Nephron progenitor cell (in vitro differentiated cells): ENCODE results near the gene APBB2.

ENCODE experiments used
- DNase-seq: peaks from one replicate; pipeline ENCODE4 v3.0.0; 2021
- H3K27ac Mint-ChIP-seq: 2 replicates; pipeline ENCODE4 v1.8.0; 2021; ENCODE audit warnings: mild to moderate bottlenecking, moderate library complexity, mixed read lengths
- H3K27me3 Mint-ChIP-seq: 2 replicates; pipeline ENCODE4 v1.8.0; 2021; ENCODE audit warnings: mild to moderate bottlenecking, low read depth, mixed read lengths; ENCODE audit not compliant: poor library complexity
- H3K36me3 Mint-ChIP-seq: 2 replicates; pipeline ENCODE4 v1.8.0; 2021; ENCODE audit warnings: low read depth, mixed read lengths
- H3K4me1 Mint-ChIP-seq: 2 replicates; pipeline ENCODE4 v1.8.0; 2021; ENCODE audit warnings: mixed read lengths
- H3K4me3 Mint-ChIP-seq: 2 replicates; pipeline ENCODE4 v1.8.0; 2021; ENCODE audit warnings: mild to moderate bottlenecking, moderate library complexity, mixed read lengths
- H3K9me3 Mint-ChIP-seq: 2 replicates; pipeline ENCODE4 v1.8.0; 2021; ENCODE audit warnings: mild to moderate bottlenecking, moderate library complexity, mixed read lengths
- CTCF ChIP-seq: fragments of 200-600 bp; sonication (generic); IDR thresholded peaks from 2 replicates; pipeline ENCODE4 v1.5.0; 2021; ENCODE audit warnings: antibody characterized with exemption

APBB2 gene

GRCh38 chr4:40808926-40809457, 405.4 kb downstream of the APBB2 start:
- TF ChIP-seq CTCF = no peak
- Mint-ChIP-seq H3K4me3 (no peak overlapping the region), H3K27ac (no peak overlapping the region), H3K9me3 (no peaks in the 10 kb centered on the region), H3K27me3 (no peaks in the 10 kb centered on the region), H3K4me1 (no peaks in the 10 kb centered on the region), H3K36me3 (peaks cover 8% of the 10 kb centered on the region)
- DNase-seq = no peak

- Mint-ChIP-seq H3K27ac (no peak overlapping the region), H3K4me3 (no peak overlapping the region), H3K4me1 (no peaks in the 10 kb centered on the region), H3K27me3 (no peaks in the 10 kb centered on the region), H3K36me3 (peaks cover 5% of the 10 kb centered on the region), H3K9me3 (no peaks in the 10 kb centered on the region)
- no peak for TF ChIP-seq CTCF
- DNase-seq = no peak
Observed at GRCh38 chr4:40804598-40804997, 409.7 kb downstream of the APBB2 start.

- no peak for DNase-seq
- Mint-ChIP-seq H3K9me3 (no peaks in the 10 kb centered on the region), H3K36me3 (no peaks in the 10 kb centered on the region), H3K4me3 (no peak overlapping the region), H3K27me3 (no peaks in the 10 kb centered on the region), H3K4me1 (no peaks in the 10 kb centered on the region), H3K27ac (no peak overlapping the region)
- no peak for TF ChIP-seq CTCF
Observed at GRCh38 chr4:40800064-40800463, 414.3 kb downstream of the APBB2 start.

GRCh38 chr4:40789771-40790170, 424.6 kb downstream of the APBB2 start:
- no peak for TF ChIP-seq CTCF
- Mint-ChIP-seq H3K4me1 (no peaks in the 10 kb centered on the region), H3K36me3 (peaks cover 2% of the 10 kb centered on the region), H3K27ac (no peak overlapping the region), H3K9me3 (no peaks in the 10 kb centered on the region), H3K27me3 (no peaks in the 10 kb centered on the region), H3K4me3 (no peak overlapping the region)
- DNase-seq = no peak

- Mint-ChIP-seq H3K36me3 (peaks cover 9% of the 10 kb centered on the region), H3K9me3 (peaks cover 3% of the 10 kb centered on the region), H3K27ac (no peak overlapping the region), H3K4me3 (no peak overlapping the region), H3K27me3 (no peaks in the 10 kb centered on the region), H3K4me1 (no peaks in the 10 kb centered on the region)
- TF ChIP-seq CTCF = no peak
- no peak for DNase-seq
Observed at GRCh38 chr4:40789031-40789430, 425.3 kb downstream of the APBB2 start.

- Mint-ChIP-seq H3K27ac (no peak overlapping the region), H3K4me3 (no peak overlapping the region), H3K9me3 (peaks cover 3% of the 10 kb centered on the region), H3K4me1 (no peaks in the 10 kb centered on the region), H3K27me3 (no peaks in the 10 kb centered on the region), H3K36me3 (peaks cover 12% of the 10 kb centered on the region)
- no peak for TF ChIP-seq CTCF
- DNase-seq = no peak
Observed at GRCh38 chr4:40788331-40788730, 426.0 kb downstream of the APBB2 start.
